GM19238 (cell line): ENCODE data around the gene AHCYL1.

Source experiments
- DNase-seq: peaks from one replicate; pipeline ENCODE4 v3.0.0; 2011; ENCODE audit warnings: low spot score; ENCODE audit not compliant: insufficient read length

AHCYL1 gene

DNA sequence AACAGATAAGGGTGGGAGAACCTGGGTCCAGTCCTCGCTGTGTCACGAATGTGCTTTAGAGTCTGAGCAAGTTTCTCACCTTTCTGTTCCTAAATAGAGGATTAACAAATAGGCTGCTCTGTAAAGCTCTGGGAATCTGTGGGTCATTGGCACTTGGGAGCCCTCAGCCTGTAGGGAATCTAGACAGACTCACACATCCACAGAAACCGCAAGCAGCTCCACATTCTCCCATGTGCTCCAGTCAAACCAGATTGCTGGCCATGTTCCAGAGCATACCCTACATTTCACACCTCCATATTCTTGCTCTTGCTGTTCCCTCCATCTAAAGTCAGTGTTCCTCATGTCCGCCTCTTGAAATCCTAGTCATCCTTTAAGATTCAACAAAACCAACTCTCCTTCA lies 7.8 kb upstream of the AHCYL1 start:
- DNase-seq = no peak

DNA sequence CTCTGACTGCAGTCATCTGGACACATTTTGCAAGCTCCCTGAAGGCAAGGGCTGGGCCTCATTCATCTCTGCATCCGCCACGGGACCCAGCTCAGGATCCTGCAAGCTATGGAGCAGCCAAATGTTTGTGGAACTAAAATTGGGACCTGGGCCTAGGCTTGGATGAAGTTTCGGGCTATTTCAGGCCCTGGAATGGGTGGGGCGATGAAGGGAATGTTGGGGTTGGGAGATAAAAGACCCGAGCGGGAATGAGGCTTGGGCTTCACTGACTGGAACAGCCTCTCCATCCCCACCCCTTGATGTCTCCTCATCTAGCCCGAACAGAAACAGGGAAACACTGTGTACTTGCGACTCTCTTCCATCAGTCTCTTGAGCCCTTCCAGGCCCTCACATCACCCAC lies 7.3 kb upstream of the AHCYL1 start:
- DNase-seq = no peak

DNA sequence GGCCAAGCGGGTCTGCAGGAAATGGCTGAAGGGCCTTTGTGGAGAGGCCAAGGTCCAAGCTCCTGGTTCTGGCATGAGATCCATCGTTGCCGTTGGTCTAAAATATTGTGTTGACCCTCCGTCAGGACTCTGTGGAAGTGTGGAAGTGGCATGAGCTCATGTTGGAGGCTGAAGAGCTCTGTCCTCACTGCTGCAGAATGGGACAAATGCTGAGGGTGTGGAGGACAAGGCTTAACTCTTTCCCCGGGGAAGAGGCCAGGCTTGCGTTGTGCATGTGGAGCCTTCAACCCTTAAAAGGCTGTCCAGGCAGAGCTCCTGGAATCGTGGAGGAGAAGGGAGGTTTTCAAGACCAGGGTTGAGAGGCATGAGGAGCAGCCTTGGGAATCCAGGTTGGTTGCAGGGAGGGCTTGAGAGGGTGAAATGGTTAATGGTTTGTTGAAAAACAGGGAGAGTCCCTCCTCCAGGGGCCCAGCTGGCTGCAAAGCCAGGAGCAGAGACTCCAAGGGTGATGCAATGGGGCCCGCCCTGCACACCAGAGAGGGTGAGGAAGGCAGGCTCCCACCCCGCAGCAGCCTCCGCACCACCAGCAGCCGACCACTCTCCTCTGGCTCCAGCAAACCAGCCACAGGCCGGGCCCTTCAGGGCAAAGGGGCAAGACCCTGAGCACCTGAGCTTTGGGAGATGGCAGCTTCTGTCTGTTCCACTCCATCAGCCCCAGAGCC lies 6.7 kb upstream of the AHCYL1 start:
- no peak for DNase-seq

DNA sequence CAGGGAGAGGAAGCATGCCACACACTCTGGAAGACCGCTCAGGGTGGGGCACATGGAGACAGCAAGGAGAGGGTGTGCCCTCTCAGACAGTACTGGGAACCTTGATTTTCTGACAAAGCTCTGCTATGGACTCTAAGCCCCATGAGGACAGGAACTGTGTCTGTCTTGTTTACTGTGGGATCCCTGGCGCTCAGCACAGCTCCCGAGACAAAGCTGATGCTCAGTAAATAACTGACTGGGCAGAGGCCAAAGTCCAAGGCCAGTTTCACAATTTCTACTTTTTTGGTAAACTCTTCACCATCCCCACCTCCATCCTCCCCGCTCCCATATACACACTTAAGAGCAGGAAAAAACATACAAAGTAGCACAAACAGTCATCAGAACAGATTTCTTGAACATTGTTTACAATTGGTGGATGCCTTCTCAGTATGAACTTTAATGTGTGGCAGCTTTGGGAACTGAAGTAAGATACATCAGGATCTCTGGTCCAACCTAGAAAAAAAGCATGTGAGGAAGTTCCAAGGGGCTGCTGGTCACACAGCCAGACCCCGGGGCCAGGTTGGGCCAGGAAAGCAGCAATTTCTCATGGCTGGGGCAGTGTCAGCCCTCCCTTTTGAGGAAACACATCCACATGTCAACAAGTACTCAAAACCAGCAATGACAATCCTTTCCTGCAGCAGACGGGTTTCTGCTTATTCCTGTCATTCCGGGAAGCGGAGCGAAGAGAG lies 5.6 kb upstream of the AHCYL1 start:
- DNase-seq = no peak

GRCh38 chr1:109979489-109980091 lies 5.0 kb upstream of the AHCYL1 start:
- DNase-seq = no peak

DNA sequence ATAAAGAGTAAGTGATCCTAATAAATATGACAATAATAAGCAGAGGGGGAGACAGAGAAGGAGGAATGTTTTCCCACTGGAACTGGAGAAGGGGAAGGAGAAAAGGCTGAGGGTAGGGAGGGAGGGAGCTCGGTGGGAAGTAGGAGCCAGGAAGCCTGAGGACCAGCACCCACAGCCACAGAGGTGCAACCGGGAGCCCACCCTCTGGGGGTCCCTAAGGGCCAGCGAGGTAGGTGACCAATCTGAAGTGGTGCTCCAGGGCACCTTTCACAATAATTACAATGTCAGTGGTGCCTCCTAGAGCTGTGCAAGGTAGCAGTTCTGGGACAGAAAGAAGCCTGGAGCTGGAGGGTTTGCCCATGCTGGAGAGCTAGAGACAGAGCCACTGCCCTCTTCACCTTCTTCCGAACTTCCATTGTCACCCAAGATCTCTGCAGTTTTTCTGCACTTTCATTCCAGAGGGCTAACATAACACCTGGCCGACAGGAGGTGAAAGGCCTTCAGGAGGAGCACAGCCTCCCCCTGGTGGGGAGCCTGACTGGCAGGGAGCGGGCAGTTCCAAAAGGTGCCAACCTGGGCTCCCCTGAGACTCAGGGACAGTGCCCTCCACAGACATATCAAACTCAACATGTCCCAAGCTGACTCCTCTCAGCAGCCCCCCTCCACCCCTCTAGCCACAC lies 4.1 kb upstream of the AHCYL1 start:
- DNase-seq = no peak

DNA sequence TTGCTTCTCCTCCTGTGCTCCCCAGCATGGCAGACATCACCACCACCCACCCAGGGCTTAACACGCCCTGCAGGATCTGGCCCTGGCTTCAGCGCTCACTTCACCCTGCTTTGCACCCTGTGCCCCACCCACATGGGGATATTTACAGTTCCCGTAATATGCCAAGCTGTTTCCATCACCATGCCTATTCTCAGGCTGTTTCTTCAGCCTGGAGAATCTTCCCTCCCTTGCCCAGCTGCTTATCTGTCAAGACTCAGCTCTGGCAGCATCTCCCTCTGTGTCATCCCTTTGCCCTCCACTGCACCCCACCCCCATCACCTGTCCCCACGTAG lies 3.6 kb upstream of the AHCYL1 start:
- no peak for DNase-seq

DNA sequence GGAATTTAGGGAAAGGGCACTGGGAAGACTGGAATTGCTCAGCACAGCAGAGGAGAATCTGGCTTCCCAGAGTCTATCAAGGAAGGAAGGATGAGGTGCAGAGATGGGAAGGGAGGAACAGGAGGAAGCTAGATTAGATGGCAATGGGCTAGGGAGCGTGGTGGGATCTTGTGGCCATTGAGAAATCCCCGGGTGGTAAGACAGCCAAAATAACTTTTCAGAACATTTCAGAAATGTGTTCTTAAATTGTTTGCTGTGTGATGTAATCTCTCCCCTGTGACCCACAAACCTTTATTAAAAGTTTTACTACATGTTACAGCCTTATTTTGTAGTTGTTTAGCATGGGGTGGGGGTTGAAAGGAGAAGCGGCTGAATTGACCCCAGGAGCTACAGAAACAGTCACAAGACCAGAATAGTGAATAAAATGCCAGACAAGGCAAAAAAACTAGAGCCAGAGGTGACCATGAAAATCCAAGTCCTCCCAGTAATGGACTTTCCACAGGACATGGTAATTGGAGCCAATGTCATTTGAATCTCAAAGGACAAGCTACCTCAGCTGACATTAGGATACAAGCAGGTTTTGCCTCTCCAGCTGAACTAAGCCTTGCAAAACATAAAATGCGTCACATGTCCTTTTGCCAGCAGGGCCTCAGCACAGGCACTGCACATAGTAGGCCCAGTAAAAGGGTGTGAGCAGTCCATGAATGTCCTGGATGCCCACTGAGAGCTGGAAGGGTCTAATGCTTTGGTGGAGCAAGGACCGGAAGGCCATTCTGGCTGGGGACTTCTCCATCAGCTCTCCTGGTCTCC lies 980 bp upstream of the AHCYL1 start:
- DNase-seq = no peak

GRCh38 chr1:109984190-109984455 lies 442 bp upstream of the AHCYL1 start:
- no peak for DNase-seq

DNA sequence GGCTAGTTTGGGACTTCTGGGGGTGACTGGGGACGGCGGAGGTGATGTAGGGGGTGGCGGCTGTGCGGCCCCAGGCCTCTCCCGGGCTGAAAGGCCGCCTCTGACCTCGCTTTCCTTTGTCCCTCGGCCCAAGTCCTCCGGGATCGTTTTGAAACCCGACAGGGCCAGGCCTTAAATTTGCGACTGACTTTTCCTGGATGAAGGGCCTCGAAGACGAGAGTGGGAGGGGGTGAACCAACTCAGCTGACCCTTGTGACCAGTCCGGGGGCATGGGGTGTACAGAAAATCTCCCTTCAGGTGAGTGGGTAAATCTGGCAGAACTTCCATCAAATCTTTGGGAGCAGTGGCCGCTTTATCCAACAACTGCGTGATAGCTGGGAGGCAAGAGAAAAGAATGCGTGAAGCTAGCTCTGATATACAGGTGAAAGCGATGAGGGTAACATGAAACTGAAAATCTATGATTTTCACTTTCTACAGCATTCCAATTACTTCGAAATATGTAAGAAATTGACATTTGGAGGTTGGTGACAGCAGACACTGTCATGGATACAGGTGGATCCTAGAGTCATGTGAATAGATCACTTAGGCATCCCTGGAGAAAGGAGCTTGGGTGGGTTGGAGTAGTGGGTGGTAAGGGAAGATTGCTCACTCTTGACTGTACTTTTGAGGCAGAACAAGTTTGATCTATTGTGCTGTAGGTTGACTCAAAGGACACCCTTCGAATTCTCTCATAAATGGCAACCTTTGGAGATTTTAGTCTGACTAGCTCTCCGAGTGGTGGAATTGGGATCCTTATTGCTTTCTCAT lies 885 bp downstream of the AHCYL1 start:
- no peak for DNase-seq

- DNase-seq = no peak
Measured at GRCh38 chr1:109986054-109986444, 1.5 kb downstream of the AHCYL1 start.

DNA sequence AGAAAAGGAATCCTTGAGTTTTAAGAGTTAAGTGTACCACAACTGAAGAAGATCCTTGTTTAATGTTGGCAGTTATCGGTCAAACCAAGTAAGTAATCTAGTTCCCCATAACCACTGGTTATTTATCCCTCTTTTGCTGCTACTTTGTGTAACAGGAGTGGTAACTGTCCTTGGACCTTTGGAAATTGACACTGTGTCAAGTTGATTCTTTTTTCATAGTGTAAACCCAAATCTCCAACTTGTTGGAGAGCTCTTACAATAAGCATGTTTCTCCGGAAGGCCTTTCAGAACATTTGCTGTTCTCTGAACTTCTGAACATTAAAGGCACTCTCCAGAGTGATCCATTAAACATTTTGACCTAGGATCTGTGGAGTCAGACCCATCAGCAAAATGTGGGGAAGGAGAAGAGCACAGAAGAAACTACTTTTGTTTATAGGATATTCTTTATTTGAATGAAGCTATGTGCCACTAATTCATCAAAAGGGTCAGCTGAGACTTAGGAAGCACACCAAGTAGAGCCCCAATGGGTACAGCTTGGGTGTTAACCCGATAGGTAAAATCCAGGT lies 3.9 kb downstream of the AHCYL1 start:
- no peak for DNase-seq

GRCh38 chr1:109989506-109990301 lies 5.1 kb downstream of the AHCYL1 start:
- DNase-seq = no peak

- DNase-seq = no peak
Measured at GRCh38 chr1:109990302-109990653, 5.7 kb downstream of the AHCYL1 start.

- DNase-seq = no peak
Measured at GRCh38 chr1:109991400-109991925, 6.9 kb downstream of the AHCYL1 start.

DNA sequence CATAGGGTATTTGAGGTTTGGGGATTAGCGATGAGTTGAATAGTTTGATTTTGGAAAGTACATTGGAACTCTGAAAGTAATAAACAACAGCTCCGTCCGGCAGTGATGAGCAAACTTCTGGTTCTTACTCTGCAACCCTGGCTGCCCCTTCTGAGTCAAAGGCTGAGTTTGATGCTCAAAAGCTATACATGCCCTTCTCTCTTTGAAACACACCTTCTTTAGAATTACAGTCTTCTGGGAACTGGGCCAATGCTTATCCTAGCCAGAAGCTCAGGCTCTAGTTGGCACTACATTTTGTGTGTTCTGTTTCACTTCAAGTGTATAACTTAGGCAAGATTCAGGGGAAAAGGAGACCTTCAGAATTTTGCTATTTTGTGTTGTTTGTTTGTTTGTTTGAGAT lies 9.3 kb downstream of the AHCYL1 start:
- DNase-seq = no peak

DNA sequence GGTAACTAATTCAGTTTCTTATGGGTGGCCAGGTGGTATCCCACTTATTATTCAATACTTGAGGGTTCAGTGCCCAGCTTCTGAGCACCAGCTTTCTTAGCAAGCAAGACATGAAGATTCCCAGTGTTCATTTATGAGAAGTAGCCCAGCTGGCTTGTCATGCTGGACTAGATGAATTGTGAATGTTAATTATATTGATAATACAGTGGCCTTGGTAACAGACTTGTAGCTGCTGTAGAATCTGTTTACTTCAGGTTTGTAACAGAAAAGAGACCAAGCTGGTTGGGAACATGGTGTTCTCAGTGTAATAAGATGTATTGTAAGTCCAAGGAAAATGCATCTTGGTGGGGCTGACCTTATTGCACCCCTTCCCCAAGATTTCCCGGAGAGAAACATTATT lies 10.1 kb downstream of the AHCYL1 start:
- DNase-seq = no peak

GRCh38 chr1:109995536-109995935 lies 11.0 kb downstream of the AHCYL1 start:
- no peak for DNase-seq

DNA sequence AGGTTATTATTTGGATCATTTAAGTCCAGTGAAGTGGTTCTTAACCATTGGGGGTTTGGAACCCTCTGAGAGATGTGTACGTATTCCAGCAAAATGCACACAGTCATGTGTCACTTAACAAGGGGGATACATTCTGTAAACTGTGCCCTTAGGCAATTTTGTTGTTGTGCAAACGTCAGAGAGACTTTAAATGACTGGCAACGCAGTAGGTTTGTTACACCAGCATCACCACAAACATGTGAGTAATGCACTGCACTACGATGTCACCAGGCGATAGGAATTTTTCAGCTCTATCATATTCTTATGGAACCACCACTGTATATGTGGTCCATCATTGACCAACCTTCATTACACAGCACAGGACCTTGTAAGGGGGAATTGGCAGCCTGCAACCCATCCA lies 11.9 kb downstream of the AHCYL1 start:
- DNase-seq = no peak
